ENCODE measurements around the gene THSD7A.

The THSD7A gene

GRCh38 chr7:11638011-11638774 lies 193.8 kb downstream of the THSD7A start:
- DNase-seq (ENCODE audit: low read depth) = no peak

- no peak for DNase-seq (ENCODE audit: low read depth)
Measured at GRCh38 chr7:11636274-11636673, 195.7 kb downstream of the THSD7A start.

GRCh38 chr7:11633310-11633709 lies 198.7 kb downstream of the THSD7A start:
- no peak for DNase-seq (ENCODE audit: low read depth)

GRCh38 chr7:11630355-11630754 lies 201.6 kb downstream of the THSD7A start:
- no peak for DNase-seq (ENCODE audit: low read depth)

GRCh38 chr7:11625669-11626068 lies 206.3 kb downstream of the THSD7A start:
- DNase-seq (ENCODE audit: low read depth) = no peak

- DNase-seq (ENCODE audit: low read depth) = no peak
Measured at GRCh38 chr7:11623093-11623678, 208.8 kb downstream of the THSD7A start.

GRCh38 chr7:11620406-11621253 lies 211.4 kb downstream of the THSD7A start:
- DNase-seq (ENCODE audit: low read depth) = no peak

- no peak for DNase-seq (ENCODE audit: low read depth)
Measured at GRCh38 chr7:11616466-11616865, 215.5 kb downstream of the THSD7A start.

- DNase-seq (ENCODE audit: low read depth) = no peak
Measured at GRCh38 chr7:11615174-11615573, 216.8 kb downstream of the THSD7A start.

- DNase-seq (ENCODE audit: low read depth) = no peak
Measured at GRCh38 chr7:11613292-11613930, 218.6 kb downstream of the THSD7A start.

GRCh38 chr7:11612737-11613136 lies 219.3 kb downstream of the THSD7A start:
- DNase-seq (ENCODE audit: low read depth) = no peak

GRCh38 chr7:11609096-11609670 lies 222.8 kb downstream of the THSD7A start:
- DNase-seq (ENCODE audit: low read depth) = no peak

GRCh38 chr7:11607686-11608085 lies 224.3 kb downstream of the THSD7A start:
- DNase-seq (ENCODE audit: low read depth) = no peak

GRCh38 chr7:11605749-11606148 lies 226.2 kb downstream of the THSD7A start:
- DNase-seq (ENCODE audit: low read depth) = no peak

- no peak for DNase-seq (ENCODE audit: low read depth)
Measured at GRCh38 chr7:11604505-11604904, 227.5 kb downstream of the THSD7A start.

- no peak for DNase-seq (ENCODE audit: low read depth)
Measured at GRCh38 chr7:11601761-11602160, 230.2 kb downstream of the THSD7A start.

GRCh38 chr7:11593322-11593721 lies 238.7 kb downstream of the THSD7A start:
- DNase-seq (ENCODE audit: low read depth) = no peak

GRCh38 chr7:11592699-11593098 lies 239.3 kb downstream of the THSD7A start:
- DNase-seq (ENCODE audit: low read depth) = no peak

GRCh38 chr7:11591943-11592342 lies 240.1 kb downstream of the THSD7A start:
- no peak for DNase-seq (ENCODE audit: low read depth)

GRCh38 chr7:11591055-11591633 lies 240.9 kb downstream of the THSD7A start:
- DNase-seq (ENCODE audit: low read depth) = no peak

GRCh38 chr7:11589251-11589650 lies 242.7 kb downstream of the THSD7A start:
- DNase-seq (ENCODE audit: low read depth) = no peak

GRCh38 chr7:11587814-11588213 lies 244.2 kb downstream of the THSD7A start:
- DNase-seq (ENCODE audit: low read depth) = no peak

All from T-helper 22 cell (primary cell).